Activated CD8-positive, alpha-beta memory T cell treated with anti-CD3 and anti-CD28 coated beads for 36 hours (primary cell): ENCODE results near the gene AAGAB. TPM values are rescaled to one million over a fixed set of nuclear protein-coding genes. Genes with fewer than 3 reads are reported as not detected.

Experiments used
- CTCF ChIA-PET: fragments of 350-600 bp; sonication (Branson Sonifier 250); formaldehyde crosslinking; loops from one replicate; lab custom pipeline; 2021; ENCODE audit warnings: antibody characterized with exemption; lab: Charles Lee
- POLR2A ChIA-PET: fragments of 350-600 bp; sonication (Branson Sonifier 250); formaldehyde crosslinking; loops from one replicate; lab custom pipeline; 2021; ENCODE audit warnings: antibody characterized with exemption; lab: Charles Lee
- total RNA-seq, 2 experiments: library from RNA; stranded (reverse); gene quantifications; one replicate each; pipeline ENCODE4 v1.2.3, GENCODE V29; 2021

Gene AAGAB
- total RNA-seq, 2 experiments from 2014 or later = 59.2 to 65.2 TPM

- ChIA-PET POLR2A (no interaction called here), CTCF (interaction anchor here (1.2 kb wide), 1 partner anchor 99 kb away, joined by 3 read pairs; no protein-coding TSS in a partner anchor)
Observed at GRCh38 chr15:67180514-67181191, 73.8 kb downstream of the AAGAB start.

- ChIA-PET POLR2A (interaction anchor here (1.0 kb wide), 1 partner anchor 49 kb away, joined by 3 read pairs; no protein-coding TSS in a partner anchor), CTCF (no interaction called here)
Observed at GRCh38 chr15:67180035-67180434, 74.4 kb downstream of the AAGAB start.

- ChIA-PET POLR2A (interaction anchor here (1.0 kb wide), 1 partner anchor 48 kb away, joined by 3 read pairs; no protein-coding TSS in a partner anchor), CTCF (interaction anchor here (0.6 kb wide), 1 partner anchor 403 kb away, joined by 4 read pairs; no protein-coding TSS in a partner anchor)
Observed at GRCh38 chr15:67179411-67179995, 75.0 kb downstream of the AAGAB start.

GRCh38 chr15:67178569-67179210 is 75.8 kb downstream of the AAGAB start:
- ChIA-PET POLR2A (interaction anchor here (1.0 kb wide), 1 partner anchor 47 kb away, joined by 3 read pairs; no protein-coding TSS in a partner anchor), CTCF (no interaction called here)

GRCh38 chr15:67177752-67178151 is 76.7 kb downstream of the AAGAB start:
- POLR2A ChIA-PET = interaction anchor here (0.5 kb wide), 1 partner anchor 12 kb away, joined by 6 read pairs; no protein-coding TSS in a partner anchor
- CTCF ChIA-PET = no interaction called here

GRCh38 chr15:67176195-67176971 is 78.1 kb downstream of the AAGAB start:
- ChIA-PET POLR2A (interaction anchor here (0.6 kb wide), 1 partner anchor 72 kb away, joined by 3 read pairs; no protein-coding TSS in a partner anchor), CTCF (interaction anchor here (0.6 to 1.1 kb wide), 2 partner anchors 166 to 230 kb away, joined by 3 to 4 read pairs; no protein-coding TSS in a partner anchor)

GRCh38 chr15:67175643-67176071 is 78.8 kb downstream of the AAGAB start:
- CTCF ChIA-PET = interaction anchor here (1.1 kb wide), 1 partner anchor 229 kb away, joined by 3 read pairs; no protein-coding TSS in a partner anchor
- POLR2A ChIA-PET = no interaction called here

- ChIA-PET POLR2A (no interaction called here), CTCF (interaction anchor here (1.1 kb wide), 1 partner anchor 229 kb away, joined by 3 read pairs; no protein-coding TSS in a partner anchor)
Observed at GRCh38 chr15:67174864-67175573, 79.4 kb downstream of the AAGAB start.

- CTCF ChIA-PET = no interaction called here
- POLR2A ChIA-PET = no interaction called here
Observed at GRCh38 chr15:67174446-67174845, 80.0 kb downstream of the AAGAB start.

- CTCF ChIA-PET = no interaction called here
- POLR2A ChIA-PET = no interaction called here
Observed at GRCh38 chr15:67173786-67174185, 80.7 kb downstream of the AAGAB start.

GRCh38 chr15:67173005-67173404 is 81.5 kb downstream of the AAGAB start:
- POLR2A ChIA-PET = no interaction called here
- CTCF ChIA-PET = interaction anchor here (0.5 kb wide), 1 partner anchor 66 kb away, joined by 3 read pairs; no protein-coding TSS in a partner anchor

- ChIA-PET CTCF (no interaction called here), POLR2A (no interaction called here)
Observed at GRCh38 chr15:67172172-67172571, 82.3 kb downstream of the AAGAB start.

GRCh38 chr15:67171471-67171870 is 83.0 kb downstream of the AAGAB start:
- POLR2A ChIA-PET = no interaction called here

GRCh38 chr15:67170143-67170925 is 84.1 kb downstream of the AAGAB start:
- POLR2A ChIA-PET = no interaction called here
- CTCF ChIA-PET = interaction anchor here (1.0 kb wide), 1 partner anchor 119 kb away, joined by 3 read pairs; no protein-coding TSS in a partner anchor

More at GRCh38 chr15:67171471-67171870, 83.0 kb downstream of the AAGAB start:
- CTCF ChIA-PET = no interaction called here

- CTCF ChIA-PET = interaction anchor here (0.7 kb wide), 1 partner anchor 743 kb away, joined by 4 read pairs; no protein-coding TSS in a partner anchor
- POLR2A ChIA-PET = no interaction called here
Observed at GRCh38 chr15:67168694-67169093, 85.8 kb downstream of the AAGAB start.

- ChIA-PET CTCF (no interaction called here), POLR2A (interaction anchor here (0.5 kb wide), 1 partner anchor 779 kb away, joined by 6 read pairs; no protein-coding TSS in a partner anchor)
Observed at GRCh38 chr15:67167091-67167490, 87.4 kb downstream of the AAGAB start.

- ChIA-PET CTCF (no interaction called here), POLR2A (interaction anchor here (0.5 kb wide), 1 partner anchor 778 kb away, joined by 6 read pairs; no protein-coding TSS in a partner anchor)
Observed at GRCh38 chr15:67166280-67167009, 88.0 kb downstream of the AAGAB start.
